CD4-positive, alpha-beta T cell treated with Interleukin-6 for 4 hours (primary cell): ENCODE data around the gene OR10H5.
"Not testable (repeated sequence)": the region's sequence is repeated elsewhere in the genome, so short reads cannot be mapped to it uniquely, and the experiment has no call there.

Experiments used
- DNase-seq: peaks from one replicate; pipeline ENCODE4 v3.0.0-alpha.2; 2020; ENCODE audit warnings: mixed read lengths

OR10H5 gene, protein sequence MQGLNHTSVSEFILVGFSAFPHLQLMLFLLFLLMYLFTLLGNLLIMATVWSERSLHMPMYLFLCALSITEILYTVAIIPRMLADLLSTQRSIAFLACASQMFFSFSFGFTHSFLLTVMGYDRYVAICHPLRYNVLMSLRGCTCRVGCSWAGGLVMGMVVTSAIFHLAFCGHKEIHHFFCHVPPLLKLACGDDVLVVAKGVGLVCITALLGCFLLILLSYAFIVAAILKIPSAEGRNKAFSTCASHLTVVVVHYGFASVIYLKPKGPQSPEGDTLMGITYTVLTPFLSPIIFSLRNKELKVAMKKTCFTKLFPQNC

DNA sequence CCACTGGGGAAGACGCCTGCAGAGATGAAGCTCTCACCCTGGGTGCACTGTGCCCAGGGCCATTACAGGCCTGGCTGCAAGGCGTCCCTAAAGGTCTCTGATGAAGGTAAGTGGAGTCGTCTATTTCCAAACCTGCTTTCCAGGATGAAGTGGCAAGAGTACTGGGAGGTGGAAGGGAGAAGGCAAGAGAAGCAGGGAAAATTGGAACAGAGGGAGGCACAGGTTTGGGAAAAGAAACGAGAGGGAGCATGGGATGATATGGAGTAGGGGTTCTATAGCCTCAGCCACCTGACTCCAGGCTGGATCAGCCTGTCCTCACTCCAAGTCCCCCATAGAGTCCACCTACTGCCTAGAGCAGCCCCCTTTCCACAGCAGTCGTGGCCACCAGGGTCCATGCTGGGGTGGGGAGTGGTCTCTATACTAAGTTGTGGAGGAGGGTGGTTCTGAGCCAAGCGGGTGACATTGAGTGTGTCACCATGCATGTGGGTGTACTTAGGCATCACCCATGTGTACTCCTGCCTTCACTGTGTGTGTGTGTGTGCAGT, at the start of gene OR10H5:
TSS of gene OR10H5 (plus strand) at position 51 of the 545 bp plus-strand sequence. CDS start 6,388 bp downstream, outside the sequence.
- DNase-seq: no peak

DNA sequence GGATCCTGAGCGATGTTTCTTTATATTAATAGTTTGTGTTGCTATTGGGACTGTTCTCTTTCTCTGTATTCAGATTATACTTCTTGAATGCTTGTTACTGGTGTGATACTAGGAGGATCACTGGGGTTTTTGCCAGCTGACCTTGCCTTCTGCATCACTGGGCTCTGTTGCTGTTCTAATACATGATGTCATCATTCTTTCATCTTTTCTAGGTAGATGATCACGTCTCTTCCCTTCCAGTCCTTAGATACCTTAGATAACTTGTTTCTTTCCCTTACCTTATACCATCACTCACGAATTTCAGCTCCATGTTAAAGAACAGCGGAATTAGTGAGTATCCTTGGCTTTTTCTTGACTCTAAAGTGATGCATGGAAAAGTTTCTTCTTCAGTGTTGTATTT, 49.7 kb upstream of the OR10H5 start, which contains the start of gene OR10H3:
TSS of gene OR10H3 (plus strand) at position 264 of the 400 bp plus-strand sequence. CDS start 3,408 bp downstream, outside the sequence.
- DNase-seq: no peak

DNA sequence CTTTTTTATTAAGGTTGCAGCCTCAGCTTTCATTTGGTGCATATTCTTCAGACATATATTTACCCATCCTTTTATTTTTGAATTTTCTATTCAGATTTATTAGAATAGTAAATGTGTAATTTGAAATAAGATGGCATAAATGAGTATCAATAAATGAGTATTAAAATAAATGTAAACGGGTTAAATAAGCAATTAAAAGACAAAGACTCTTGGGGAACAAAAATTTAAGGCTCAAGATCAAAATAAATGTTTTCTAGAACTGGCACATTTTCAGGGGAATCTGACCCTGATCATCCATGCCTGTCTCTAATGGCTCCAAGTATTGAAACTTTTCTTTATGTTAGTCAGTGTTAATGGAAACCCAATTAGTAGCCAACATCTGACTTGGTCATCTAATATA, 46.7 kb upstream of the OR10H5 start:
- DNase-seq: no peak

DNA sequence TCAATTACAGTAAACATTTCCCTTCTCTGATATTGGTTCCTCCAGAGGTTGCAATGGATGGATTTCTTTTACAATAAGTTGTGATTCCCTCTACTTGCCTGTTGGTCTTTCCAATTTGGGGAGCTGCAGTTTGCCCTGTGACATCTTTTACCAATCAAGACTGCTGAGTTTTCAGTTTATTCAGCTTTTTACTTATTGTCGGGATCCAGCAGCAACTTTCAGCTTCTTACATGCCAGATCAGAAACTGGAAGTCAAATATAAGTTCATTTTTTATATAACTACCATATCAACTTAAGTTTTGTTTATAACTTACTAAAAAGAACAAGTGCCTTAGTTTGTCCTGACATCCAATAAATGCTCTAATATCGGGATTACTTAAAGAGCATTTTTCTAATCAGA, 39.2 kb upstream of the OR10H5 start:
- DNase-seq: no peak

DNA sequence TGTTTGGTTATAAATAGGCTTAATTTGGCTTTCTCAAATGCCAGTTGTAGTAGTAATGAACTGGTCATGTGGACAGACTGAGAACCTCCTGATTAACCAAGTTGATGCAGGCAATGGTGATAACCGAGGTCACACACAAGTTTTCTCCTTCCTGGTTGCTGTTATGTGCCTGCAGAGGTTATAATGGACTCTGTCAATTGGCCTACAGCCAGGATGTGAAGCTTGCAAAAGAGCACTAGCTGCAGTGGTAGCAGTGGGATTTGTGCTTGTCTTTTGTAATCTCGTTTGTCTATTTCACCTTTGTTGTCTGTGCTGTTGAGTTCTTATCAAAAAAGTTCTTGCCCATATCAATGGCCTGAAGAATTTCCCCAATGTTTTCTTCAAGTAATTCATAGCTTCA, 29.1 kb upstream of the OR10H5 start:
- no peak for DNase-seq

DNA sequence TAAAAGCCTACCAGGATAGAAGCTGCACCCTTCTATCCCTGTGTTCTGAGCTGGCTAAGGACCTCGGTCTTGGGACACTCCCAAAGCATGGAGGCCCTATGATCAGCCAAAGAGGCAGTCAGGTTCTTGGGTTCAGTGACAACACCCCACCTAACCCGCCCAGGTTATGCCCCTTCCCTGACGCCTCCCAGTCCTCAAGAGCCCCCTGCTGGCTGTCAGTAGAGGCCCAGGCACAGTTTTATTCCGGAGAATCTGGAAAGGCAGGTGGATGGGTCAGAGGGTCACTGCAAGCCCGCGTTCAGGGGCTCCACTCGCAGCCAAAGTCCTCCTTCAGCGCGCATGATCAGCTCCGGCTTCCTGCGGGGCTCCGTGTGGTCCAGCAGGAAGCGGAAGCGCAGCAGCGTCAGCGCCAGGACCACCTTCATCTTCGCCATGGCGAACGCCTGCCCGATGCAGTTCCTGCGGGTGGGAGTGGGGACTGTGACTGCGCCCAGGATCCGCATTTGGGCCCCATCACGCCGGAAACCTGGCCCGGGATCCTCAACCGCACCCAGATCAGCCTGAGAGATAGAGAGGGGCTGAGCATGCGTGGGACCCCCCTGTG, 27.4 kb upstream of the OR10H5 start:
- no peak for DNase-seq

DNA sequence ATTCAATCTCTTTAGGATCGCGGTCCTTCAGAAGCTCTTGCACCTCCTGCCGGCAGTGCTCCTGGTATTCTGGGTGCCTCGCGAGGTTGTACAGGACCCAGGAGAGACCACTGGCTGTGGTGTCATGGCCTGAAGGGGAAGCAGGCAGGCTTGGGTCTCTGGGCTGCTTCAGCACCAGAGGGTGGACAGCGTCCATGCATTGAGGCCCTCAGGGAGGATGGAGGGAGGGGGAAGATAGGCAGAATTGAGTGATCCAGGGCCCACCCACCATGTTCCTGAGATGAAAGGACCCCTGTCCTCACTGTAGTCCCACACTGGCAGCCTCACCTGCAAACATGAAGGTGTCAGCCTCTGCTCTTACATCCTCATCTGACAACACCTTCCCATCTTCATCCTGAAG, 17.9 kb upstream of the OR10H5 start:
- DNase-seq: no peak

DNA sequence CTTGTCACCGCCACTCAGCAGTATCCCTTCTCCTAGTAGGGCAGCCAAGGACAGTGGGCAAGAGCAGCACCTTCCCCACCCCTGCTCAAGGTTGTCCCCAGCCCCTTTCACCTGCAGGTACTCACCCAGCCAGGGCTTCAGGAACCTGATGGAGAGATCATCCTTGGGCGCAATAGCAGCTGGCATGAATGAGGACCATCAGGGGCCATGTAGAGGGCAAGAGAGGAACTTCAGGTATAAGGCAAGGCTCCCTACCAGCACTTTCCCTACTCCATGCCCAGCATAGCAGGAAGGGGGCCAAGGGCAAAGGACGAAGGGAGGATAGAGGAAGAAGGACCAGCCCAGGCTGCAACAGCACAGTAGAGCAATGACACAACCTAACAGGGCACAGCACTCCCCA, 13.3 kb upstream of the OR10H5 start:
- DNase-seq: not testable (repeated sequence)

DNA sequence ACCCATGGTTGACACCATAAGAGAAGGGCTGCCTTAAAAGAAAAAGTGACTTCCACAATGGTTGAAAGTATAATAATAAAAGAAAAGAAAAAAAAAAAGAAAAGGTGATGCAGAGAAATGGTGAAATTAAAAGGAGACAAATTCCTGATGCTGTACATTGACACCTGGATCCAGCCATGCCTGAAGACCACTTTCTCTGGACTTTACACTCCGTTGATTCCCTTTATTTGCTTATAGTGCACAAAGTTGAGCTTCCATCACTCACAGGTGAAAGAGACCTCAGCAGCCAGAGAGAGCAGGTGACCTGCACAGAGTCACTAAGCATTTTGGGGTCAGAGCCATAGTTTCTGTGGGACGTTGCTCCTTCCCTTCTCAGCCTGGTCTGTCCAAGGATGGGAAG, 12.2 kb upstream of the OR10H5 start:
- DNase-seq: no peak

DNA sequence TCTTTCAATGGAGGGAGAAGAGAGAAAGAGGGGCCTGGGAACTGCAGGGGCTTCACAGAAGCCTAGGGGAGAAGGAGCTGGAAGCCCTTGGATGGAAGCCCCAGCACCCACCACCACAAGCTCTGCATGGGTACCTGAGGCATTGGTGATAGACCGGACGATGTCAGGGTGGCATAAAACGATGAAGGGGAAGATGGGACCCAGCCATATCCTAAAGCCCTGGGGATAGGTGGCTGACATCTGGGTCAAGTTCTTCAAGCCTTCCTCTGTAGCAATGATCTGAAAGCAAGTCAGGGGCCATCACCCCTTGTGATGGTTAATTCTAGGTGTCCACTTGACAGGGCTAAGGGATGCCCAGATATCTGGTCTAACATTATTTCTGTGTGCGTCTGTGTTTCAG, 11.2 kb upstream of the OR10H5 start:
- no peak for DNase-seq

DNA sequence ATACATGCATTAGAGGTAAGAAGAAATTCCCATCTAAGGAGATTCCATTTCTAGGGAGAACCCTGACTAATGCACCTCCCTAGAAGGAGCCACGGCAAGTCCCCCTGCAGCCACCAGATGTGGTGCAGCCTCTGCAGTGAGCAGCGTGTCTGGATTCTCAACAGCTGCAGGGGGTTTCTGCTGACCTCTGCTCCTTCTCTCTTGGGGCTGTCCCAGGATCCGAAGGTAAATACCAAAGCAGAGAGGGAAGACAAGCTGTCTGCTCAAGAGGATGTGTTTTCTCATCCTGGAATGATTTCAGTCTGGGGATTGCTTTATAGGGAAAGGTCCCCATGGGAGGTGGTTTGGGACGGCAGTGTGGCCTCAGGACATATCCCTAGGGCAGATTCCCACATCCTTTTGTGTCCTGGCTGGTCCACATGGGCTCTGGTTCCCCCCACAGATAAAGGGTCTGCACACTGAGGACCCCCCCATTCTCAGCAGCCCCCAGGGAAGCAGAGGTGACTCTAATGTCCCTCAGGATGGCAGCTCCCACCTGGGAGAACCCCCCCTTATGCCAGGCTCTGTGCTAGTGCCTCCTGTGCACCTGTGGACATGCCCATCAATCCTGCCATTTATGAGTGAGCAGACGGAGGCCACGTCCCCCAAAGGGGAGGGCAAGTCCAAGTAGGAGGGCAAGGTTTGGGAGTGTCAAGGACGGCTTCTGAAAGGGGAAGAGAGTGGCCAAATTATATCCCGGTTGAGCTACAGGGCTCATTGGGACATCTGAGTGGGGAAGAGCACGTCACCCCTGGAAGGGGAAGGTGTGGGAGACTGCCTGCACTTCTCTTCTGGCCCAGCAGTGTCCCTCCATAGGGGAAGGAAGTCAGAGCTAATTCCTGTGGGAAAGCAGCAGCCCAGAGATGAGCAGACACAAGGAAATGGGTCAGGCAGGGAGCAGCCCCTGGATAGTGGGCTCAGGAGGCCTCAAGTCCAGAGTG, 10.2 kb upstream of the OR10H5 start:
- DNase-seq: no peak

DNA sequence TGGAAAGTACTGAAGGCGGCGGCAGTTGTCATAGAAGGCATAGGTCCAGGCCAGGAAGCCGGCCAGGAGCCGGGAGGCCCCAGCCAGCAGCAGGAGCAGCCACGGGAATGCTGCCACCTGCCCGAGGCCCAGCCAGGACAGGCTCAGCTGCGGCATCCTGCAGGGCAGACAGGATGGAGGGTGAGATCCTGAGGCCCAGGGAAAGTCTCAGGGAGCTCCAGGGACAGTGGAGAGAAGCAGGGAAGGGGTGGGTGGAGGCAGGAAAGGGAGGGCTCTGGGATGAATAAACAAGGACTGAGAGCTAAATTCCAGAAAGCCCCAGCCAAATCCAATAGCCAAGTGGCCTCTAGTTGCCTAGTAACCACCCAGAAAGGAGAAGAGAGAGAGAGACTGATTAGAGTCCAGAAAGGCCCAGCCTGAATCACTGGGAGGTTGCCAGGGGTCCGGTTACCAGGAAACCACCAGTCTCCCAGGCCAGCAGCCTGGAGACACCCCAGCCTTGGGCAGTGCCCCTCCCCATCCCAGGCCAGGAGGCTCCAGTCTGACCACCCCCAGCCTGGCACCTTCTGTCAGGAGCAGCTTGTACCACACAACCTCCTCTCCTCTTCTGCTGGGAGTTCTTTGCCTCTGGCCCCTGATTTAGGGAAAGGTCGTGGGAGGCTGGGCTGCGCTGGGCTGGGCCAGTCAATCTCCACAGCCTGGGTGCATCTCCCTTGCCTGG, 7.5 kb upstream of the OR10H5 start:
- no peak for DNase-seq

DNA sequence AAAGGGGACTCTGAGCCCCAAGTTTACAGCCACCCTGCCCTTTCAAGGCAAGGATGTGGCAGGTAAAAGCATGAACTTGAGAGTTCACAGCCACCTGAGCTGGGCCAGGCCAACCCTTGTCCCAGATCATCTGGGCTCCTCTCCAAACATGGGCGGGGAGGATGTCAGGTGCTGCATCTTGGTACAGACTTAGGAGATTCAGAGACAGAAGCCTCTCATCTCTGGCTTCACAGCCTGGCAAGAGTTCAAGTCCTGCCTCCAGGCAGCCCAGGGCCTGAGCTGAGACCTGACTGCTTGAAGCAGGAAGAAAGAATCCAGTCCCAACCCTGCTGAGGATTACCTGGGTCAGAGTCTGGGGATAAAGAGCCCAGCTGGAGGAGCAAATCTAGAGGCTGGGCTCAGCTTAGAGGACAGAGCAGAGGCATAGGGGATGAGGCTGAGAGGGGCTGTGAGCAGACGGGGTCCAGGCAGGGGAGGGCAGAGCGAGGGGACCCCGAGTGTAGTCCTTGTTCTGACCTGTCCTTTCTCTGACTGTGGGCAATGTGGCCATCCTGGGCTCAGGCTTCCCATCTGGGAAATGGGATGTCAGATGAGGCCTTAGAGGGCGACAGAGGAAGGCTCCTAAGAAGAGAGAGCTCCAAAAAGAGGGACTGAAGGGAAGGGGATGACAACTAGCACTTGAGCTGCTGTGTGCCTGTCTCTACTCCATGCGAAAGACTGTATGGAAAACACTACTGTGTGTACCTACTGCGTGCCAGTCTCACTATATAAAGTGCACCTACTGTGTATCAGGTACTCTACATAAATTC, 6.6 kb upstream of the OR10H5 start:
- DNase-seq: no peak

DNA sequence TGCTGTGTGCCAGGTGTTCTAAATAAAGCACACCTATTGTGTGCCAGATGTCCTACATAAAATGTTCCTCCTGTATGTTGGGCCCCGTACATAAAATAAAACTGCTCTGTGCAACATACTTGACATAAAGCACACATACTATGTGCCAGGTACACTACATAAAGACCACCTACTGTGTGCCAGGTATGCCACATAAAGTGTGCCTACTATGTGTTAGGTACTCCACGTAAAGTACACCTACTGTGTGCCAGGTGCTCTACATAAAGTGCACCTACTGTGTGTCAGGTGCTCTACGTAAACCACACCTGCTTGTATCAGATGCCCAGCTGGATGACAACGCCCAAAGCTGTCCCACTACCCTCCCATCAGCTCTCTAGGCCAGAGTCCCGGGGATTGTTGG, 5.8 kb upstream of the OR10H5 start:
- DNase-seq: no peak

DNA sequence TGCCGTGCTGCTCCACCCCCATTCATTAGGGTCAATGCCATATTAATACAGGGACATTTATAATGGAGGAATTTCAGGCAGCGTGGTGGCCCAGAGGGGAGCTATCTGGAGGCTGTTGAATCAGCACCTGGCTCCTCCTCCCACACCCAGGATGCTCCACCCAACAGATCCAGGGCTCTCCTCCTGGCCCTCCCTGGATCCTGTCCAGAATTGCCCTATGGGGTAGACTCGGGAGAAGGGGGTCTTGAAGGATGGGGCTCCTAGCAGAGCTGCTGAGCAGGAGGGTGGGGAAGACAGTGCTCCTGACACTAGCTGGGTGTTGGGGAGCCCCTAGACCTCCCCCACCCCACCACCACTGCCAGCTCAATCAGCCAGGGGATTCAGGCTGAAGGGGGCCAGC, 5.2 kb upstream of the OR10H5 start:
- DNase-seq: no peak

DNA sequence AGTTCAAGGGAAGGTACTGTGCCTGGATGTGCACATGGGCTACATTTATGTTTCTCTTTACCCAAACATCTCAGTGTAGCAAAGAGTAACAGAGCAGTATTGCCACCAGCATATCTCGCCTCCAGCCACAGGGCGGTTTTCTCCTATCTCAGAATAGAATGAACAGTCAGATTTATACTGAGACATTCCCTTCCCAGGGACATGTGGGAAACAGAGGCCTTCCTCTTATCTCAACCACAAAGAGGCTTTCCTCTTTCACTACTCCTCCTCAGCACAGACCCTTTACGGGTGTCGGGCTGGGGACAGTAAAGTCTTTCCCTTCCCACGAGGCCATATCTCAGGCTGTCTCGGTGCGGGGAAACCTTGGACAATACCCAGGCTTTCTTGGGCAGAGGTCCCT, 4.6 kb upstream of the OR10H5 start:
- DNase-seq: not testable (repeated sequence)

DNA sequence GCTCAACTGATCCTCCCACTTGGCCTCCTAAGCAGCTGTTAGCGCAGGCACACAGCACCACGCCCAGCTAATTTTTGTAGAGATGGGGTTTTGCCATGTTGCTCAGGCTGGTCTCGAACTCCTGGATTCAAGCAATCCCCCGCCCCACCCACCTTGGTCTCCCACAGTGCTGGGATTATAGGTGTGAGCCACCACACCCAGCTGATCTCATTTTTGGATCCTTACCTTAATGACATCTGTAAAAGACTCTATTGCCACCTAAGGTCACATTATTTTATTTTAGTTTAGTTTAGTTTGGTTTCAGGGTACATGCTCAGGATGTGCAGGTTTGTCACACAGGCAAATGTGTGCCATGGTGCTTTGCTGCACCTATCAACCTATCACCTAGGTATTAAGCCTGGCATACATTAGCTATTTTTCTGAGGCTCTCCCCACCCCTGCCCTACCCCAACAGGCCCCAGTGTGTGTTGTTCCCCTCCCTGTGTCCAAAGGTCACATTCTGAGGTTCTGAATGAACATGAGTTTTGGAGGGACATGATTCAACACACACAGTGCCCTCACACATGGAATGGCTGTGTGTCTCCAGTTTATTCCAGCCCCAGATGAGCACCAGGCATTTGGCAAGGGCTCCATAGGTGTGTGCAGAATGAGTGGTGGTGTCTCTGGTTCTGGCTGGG, 1.3 kb downstream of the OR10H5 start:
- DNase-seq: no peak

DNA sequence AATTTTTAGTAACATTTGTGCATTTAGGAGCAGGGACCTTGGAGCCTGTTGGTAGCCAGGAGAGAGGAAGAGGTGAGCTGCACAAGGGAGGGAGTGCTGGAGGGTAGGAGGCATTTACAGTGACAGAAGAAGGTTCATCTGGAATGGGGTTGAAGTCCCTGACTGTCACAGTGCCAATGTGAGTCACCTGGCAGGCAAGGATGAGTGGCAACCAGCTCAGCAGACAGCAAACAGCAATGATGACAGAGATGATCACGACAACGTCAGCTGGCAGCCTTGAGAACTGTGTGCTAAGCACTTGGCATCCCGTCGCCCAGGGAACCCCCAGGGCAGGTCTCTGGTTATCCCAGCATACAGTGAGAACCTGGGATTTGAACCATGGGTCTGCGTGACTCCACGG, 2.6 kb downstream of the OR10H5 start:
- no peak for DNase-seq

DNA sequence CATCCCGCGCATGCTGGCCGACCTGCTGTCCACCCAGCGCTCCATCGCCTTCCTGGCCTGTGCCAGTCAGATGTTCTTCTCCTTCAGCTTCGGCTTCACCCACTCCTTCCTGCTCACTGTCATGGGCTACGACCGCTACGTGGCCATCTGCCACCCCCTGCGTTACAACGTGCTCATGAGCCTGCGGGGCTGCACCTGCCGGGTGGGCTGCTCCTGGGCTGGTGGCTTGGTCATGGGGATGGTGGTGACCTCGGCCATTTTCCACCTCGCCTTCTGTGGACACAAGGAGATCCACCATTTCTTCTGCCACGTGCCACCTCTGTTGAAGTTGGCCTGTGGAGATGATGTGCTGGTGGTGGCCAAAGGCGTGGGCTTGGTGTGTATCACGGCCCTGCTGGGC, 6.8 kb downstream of the OR10H5 start:
- DNase-seq: not testable (repeated sequence)

DNA sequence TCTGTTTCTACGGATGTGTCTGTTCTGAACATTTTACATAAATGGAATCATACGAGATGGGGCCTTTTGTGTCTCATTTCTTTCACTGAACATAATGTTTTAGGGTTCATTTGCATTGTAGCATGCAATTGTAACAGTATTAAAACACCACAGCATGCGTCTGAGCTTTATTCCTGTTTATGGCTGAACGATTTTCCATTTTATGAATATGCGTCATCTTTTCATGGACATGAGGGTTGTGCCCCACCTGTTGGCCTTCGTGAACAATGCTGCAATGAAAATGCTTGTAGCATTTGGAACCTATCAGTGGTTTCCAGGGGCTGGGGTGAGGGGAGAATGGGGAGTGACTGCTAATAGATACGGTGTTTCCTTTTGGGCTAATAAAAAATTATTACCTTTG, 22.9 kb downstream of the OR10H5 start:
- no peak for DNase-seq

DNA sequence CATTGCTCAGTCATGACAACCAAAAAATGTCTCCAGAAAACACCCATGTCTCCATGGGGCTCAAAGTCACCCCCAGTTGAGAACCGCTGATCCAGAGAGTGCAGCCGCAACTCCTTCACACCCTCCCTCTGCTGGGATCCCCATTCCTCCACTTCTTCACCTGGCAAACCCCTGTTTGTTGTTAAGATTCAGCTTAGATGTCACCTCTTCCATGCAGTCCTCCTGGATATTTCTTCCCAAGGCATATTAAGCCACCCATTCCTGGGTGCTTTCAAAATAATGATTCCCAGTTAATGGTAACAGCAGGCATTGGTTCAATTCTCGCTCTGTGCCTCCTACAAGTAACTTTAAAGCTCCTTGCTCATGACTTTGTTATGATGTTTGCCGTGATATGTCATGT, 24.0 kb downstream of the OR10H5 start:
- no peak for DNase-seq
